H1 (cell line): ENCODE data around the gene EEF1AKMT3. TPM values are rescaled to one million over a fixed set of nuclear protein-coding genes. Genes with fewer than 3 reads are reported as not detected.

Experiments
- CTCF ChIA-PET: fragments of 300-600 bp; sonication (Branson Sonifier 250); formaldehyde crosslinking; loops from one replicate; lab custom pipeline; 2021; ENCODE audit not compliant: partially characterized antibody; lab: Charles Lee
- POLR2A ChIA-PET: fragments of 300-600 bp; sonication (Branson Sonifier 250); formaldehyde crosslinking; loops from one replicate; lab custom pipeline; 2021; ENCODE audit warnings: inconsistent platforms; ENCODE audit not compliant: partially characterized antibody; lab: Charles Lee
- DNase-seq, 2 experiments: peaks; one replicate each; pipeline versions ENCODE4 v3.0.0 to v3.0.0-alpha.2; 2010 to 2022; ENCODE audit warnings: low spot score in 2 of 2, low read depth in 1 of 2, mixed read lengths in 1 of 2
- FAIRE-seq: peaks from 2 replicates; lab custom pipeline; 2011; peaks lifted over from hg19 to GRCh38; lab: Jason Lieb, UNC
- H2AFZ ChIP-seq: 2 replicates; pipeline ENCODE4 v1.8.1; 2012; ENCODE audit warnings: low read length, inconsistent platforms
- H2AK5ac ChIP-seq: 2 replicates; pipeline ENCODE4 v1.6.1; 2013; ENCODE audit warnings: low read depth, low read length
- H2BK120ac ChIP-seq: replicated peaks from 2 replicates; pipeline ENCODE3; 2013; ENCODE audit warnings: low read depth, low read length, inconsistent platforms
- H2BK12ac ChIP-seq: 2 replicates; pipeline ENCODE4 v1.6.1; 2013; ENCODE audit warnings: low read depth, low read length
- H2BK15ac ChIP-seq: 2 replicates; pipeline ENCODE4 v1.6.1; 2013; ENCODE audit warnings: low read length
- H2BK20ac ChIP-seq: 2 replicates; pipeline ENCODE4 v1.6.1; 2013; ENCODE audit warnings: low read length
- H2BK5ac ChIP-seq: 2 replicates; pipeline ENCODE4 v1.6.1; 2013; ENCODE audit warnings: low read depth, low read length
- H3K14ac ChIP-seq: 2 replicates; pipeline ENCODE4 v1.6.1; 2013; ENCODE audit warnings: inconsistent platforms; ENCODE audit not compliant: insufficient read length
- H3K18ac ChIP-seq: 2 replicates; pipeline ENCODE4 v1.6.1; 2013; ENCODE audit warnings: low read length; ENCODE audit errors: extremely low read depth
- H3K23ac ChIP-seq: 2 replicates; pipeline ENCODE4 v1.6.1; 2013; ENCODE audit warnings: inconsistent platforms; ENCODE audit not compliant: insufficient read length
- H3K23me2 ChIP-seq: 2 replicates; pipeline ENCODE4 v1.6.1; 2013; ENCODE audit warnings: low read depth, low read length
- H3K27ac ChIP-seq: 2 replicates; pipeline ENCODE4 v1.6.1; 2011; ENCODE audit warnings: low read depth, low read length, inconsistent platforms
- H3K27me3 ChIP-seq, 4 experiments: replicated peaks in 1 of 4; 1 replicate in 1 of 4; 2 replicates in 3 of 4; pipeline versions ENCODE4 v1.6.1 to v1.8.1; 2011 to 2013; ENCODE audit warnings: low read length in 3 of 4, mild to moderate bottlenecking in 3 of 4, inconsistent platforms in 2 of 4, mixed read lengths in 2 of 4, moderate library complexity in 1 of 4; ENCODE audit not compliant: control insufficient read depth in 3 of 4, insufficient read depth in 3 of 4; ENCODE audit errors: extremely low read depth in 1 of 4
- H3K36me3 ChIP-seq, 4 experiments: 2 replicates each; pipeline versions ENCODE4 v1.6.1 to v1.8.1; 2011 to 2013; ENCODE audit warnings: mild to moderate bottlenecking in 4 of 4, low read length in 3 of 4, moderate library complexity in 2 of 4, control low read depth in 1 of 4, inconsistent platforms in 1 of 4; ENCODE audit not compliant: insufficient read depth in 4 of 4, control insufficient read depth in 2 of 4
- H3K4ac ChIP-seq: replicated peaks from 2 replicates; pipeline ENCODE3; 2013; ENCODE audit warnings: low read length, low read depth, mixed read lengths, inconsistent platforms; ENCODE audit not compliant: insufficient read length
- H3K4me1 ChIP-seq, 4 experiments: replicated peaks in 1 of 4; 1 replicate in 1 of 4; 2 replicates in 3 of 4; pipeline versions ENCODE4 v1.6.1 to v1.8.1; 2011 to 2013; ENCODE audit warnings: low read length in 3 of 4, inconsistent platforms in 2 of 4, mixed read lengths in 1 of 4; ENCODE audit not compliant: insufficient read depth in 4 of 4, control insufficient read depth in 3 of 4
- H3K4me2 ChIP-seq, 2 experiments: 2 replicates each; pipeline versions ENCODE4 v1.6.1 to v1.8.1; 2011 to 2013; ENCODE audit warnings: low read depth in 2 of 2, low read length in 2 of 2, control low read depth in 1 of 2, inconsistent platforms in 1 of 2, mild to moderate bottlenecking in 1 of 2; ENCODE audit not compliant: insufficient read depth in 1 of 2
- H3K4me3 ChIP-seq, 4 experiments: fragments of 200-600, 300-600 bp in 1 of 4; sonication (generic), shearing (Covaris generic), sonication (Bioruptor Twin) in 1 of 4; 2 replicates each; pipeline versions ENCODE4 v1.5.1 to v1.8.1; 2011 to 2016; ENCODE audit warnings: low read length in 4 of 4, low read depth in 3 of 4, control low read depth in 2 of 4, inconsistent platforms in 2 of 4, mild to moderate bottlenecking in 2 of 4, mixed read lengths in 1 of 4, moderate library complexity in 1 of 4; ENCODE audit not compliant: insufficient read depth in 2 of 4; ENCODE audit errors: extremely low read depth in 1 of 4
- H3K56ac ChIP-seq: replicated peaks from 2 replicates; pipeline ENCODE3; 2013; ENCODE audit warnings: low read depth, mild to moderate bottlenecking, mixed read lengths, low read length, inconsistent platforms; ENCODE audit not compliant: insufficient read length
- H3K79me1 ChIP-seq: 2 replicates; pipeline ENCODE4 v1.6.1; 2013; ENCODE audit warnings: low read depth, low read length, control low read depth
- H3K79me2 ChIP-seq, 2 experiments: 2 replicates each; pipeline versions ENCODE4 v1.6.1 to v1.8.1; 2012 to 2013; ENCODE audit warnings: low read length in 2 of 2, mild to moderate bottlenecking in 2 of 2, inconsistent platforms in 1 of 2; ENCODE audit not compliant: insufficient read depth in 2 of 2, control insufficient read depth in 1 of 2
- H3K9ac ChIP-seq, 4 experiments: replicated peaks in 1 of 4; 1 replicate in 1 of 4; 2 replicates in 3 of 4; pipeline versions ENCODE4 v1.6.1 to v1.8.1; 2011 to 2013; ENCODE audit warnings: low read depth in 3 of 4, low read length in 3 of 4, control low read depth in 2 of 4, mild to moderate bottlenecking in 2 of 4, moderate library complexity in 2 of 4, inconsistent platforms in 1 of 4; ENCODE audit errors: extremely low read depth in 1 of 4
- H3K9me3 ChIP-seq, 2 experiments: 2 replicates each; pipeline versions ENCODE4 v1.6.1 to v1.8.1; 2012 to 2013; ENCODE audit warnings: mild to moderate bottlenecking in 2 of 2, moderate library complexity in 2 of 2, control low read depth in 1 of 2, inconsistent platforms in 1 of 2, low read depth in 1 of 2, low read length in 1 of 2, mixed read lengths in 1 of 2; ENCODE audit not compliant: insufficient read depth in 2 of 2
- H4K20me1 ChIP-seq, 2 experiments: replicated peaks in 1 of 2; 2 replicates each; pipeline versions ENCODE3 to v1.8.1; 2011 to 2013; ENCODE audit warnings: inconsistent platforms in 2 of 2, low read length in 2 of 2, mild to moderate bottlenecking in 1 of 2; ENCODE audit not compliant: insufficient read depth in 2 of 2, control insufficient read depth in 1 of 2
- H4K5ac ChIP-seq: 2 replicates; pipeline ENCODE4 v1.6.1; 2013; ENCODE audit warnings: low read length, low read depth, mixed read lengths, inconsistent platforms; ENCODE audit not compliant: insufficient read length
- H4K8ac ChIP-seq: 2 replicates; pipeline ENCODE4 v1.8.0; 2013; ENCODE audit warnings: mild to moderate bottlenecking, moderate library complexity, low read length, inconsistent platforms; ENCODE audit not compliant: insufficient read depth; ENCODE audit errors: extremely low read depth
- H4K91ac ChIP-seq: replicated peaks from 2 replicates; pipeline ENCODE3; 2013; ENCODE audit warnings: low read length, mixed read lengths, inconsistent platforms; ENCODE audit not compliant: insufficient read length
- FOSL1 ChIP-seq: IDR thresholded peaks from 2 replicates; pipeline ENCODE4 v1.6.1; 2011; ENCODE audit warnings: mild to moderate bottlenecking, low read depth, low read length, moderate library complexity; ENCODE audit not compliant: insufficient read depth
- KDM1A ChIP-seq: fragments of 200-600, 300-600 bp; sonication (generic); IDR thresholded peaks from 2 replicates; pipeline ENCODE4 v1.7.1; 2016; ENCODE audit warnings: mild to moderate bottlenecking, low read length, borderline replicate concordance
- RNF2 ChIP-seq: fragments of 200-900, 300-1000 bp; sonication (generic); IDR thresholded peaks from 2 replicates; pipeline ENCODE4 v1.7.1; 2016; ENCODE audit warnings: borderline replicate concordance, low read depth, mild to moderate bottlenecking, antibody characterized with exemption, low read length; ENCODE audit not compliant: poor library complexity, severe bottlenecking; ENCODE audit errors: missing control alignments
- SIN3A ChIP-seq, 2 experiments: IDR thresholded peaks in 1 of 2; conservative IDR thresholded peaks in 1 of 2; 2 replicates each; pipeline ENCODE4 v1.6.1; 2011 to 2012; ENCODE audit warnings: low read length in 2 of 2, improper control_type of control experiment in 1 of 2, low read depth in 1 of 2, mild to moderate bottlenecking in 1 of 2
- TAF1 ChIP-seq: IDR thresholded peaks from 2 replicates; pipeline ENCODE4 v1.6.1; 2011; ENCODE audit warnings: mild to moderate bottlenecking, low read depth, low read length
- WGBS, 2 experiments: shearing (Covaris generic) in 1 of 2; methylation state at CpG; one replicate each; pipeline versions ENCODE4 v1.1.6 to v1.1.7; 2013 to 2015; ENCODE audit warnings: low lambda C conversion rate in 2 of 2, mixed read lengths in 2 of 2, inconsistent platforms in 1 of 2, low coverage in 1 of 2, missing lambda C conversion rate in 1 of 2; ENCODE audit not compliant: insufficient replicate concordance in 2 of 2, insufficient coverage in 1 of 2, insufficient read length in 1 of 2; ENCODE audit errors: extremely low coverage in 1 of 2, missing lambda C conversion rate in 1 of 2; 5-methylcytosine and 5-hydroxymethylcytosine counted together
- polyA plus RNA-seq, 7 experiments: library from polyadenylated mRNA; depleted of rRNA in 3 of 7; stranded (reverse) in 5 of 7; unstranded in 2 of 7; fragments of >200 nt in 5 of 7; fragments of 200-250 nt in 2 of 7; gene quantifications; 1 replicate in 5 of 7; 2 replicates in 1 of 7; 4 replicates in 1 of 7; pipeline versions ENCODE4 v1.2.1 to v1.2.3, GENCODE V29; 2011 to 2013; ENCODE audit warnings: missing spikeins in 2 of 7, mixed read lengths in 2 of 7
- total RNA-seq: library from RNA; stranded (reverse); fragmentation: NEBNext Ultra II Directional; extraction: Animal tissue kit (Norgen Biotek cat#: 25700); gene quantifications from 2 replicates; pipeline ENCODE4 v1.2.1, GENCODE V29; 2021

EEF1AKMT3 gene
- total and polyA plus RNA-seq, 2 of the 8 experiments (the other 6 are each of a cell fraction or from before 2014, with no cell fraction given), result 3.1 to 4.4 TPM

DNA sequence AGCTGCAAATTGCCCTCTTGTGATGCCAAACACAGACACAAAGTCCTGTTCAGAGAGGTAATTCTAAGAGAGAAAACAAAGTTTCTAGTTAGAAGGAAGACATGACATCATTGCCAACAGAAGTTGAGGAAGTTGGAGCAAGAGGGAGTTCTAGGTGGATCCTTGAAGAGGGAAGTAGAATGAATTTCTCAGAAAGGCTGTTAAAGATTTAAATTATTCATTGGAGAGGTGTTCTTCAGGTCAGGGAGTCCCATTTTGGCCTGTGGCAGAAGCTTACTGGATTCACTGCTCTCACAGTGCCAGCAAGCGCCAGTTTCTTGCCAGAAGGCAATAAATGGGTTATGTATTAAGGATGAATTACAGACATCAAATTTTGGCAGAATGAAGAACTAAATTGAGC, 25.5 kb downstream of the EEF1AKMT3 start:
- H4K8ac ChIP-seq, result no peak overlapping the region
- no peaks in the 10 kb centered on the region; the same call in 1 of the 2 replicates for H3K79me1 ChIP-seq
- no peaks in the 10 kb centered on the region for H3K23me2 ChIP-seq
- no peaks in the 10 kb centered on the region for H3K79me2 ChIP-seq
- H3K4me3 ChIP-seq, result no peak overlapping the region
- FAIRE-seq (no peak), DNase-seq (no peak)
- no peak overlapping the region for H3K56ac ChIP-seq
- H3K27me3 ChIP-seq, result no peaks in the 10 kb centered on the region
- POLR2A ChIA-PET, result interaction anchor here (8.0 kb wide), 1 partner anchor 20 kb away, joined by 71 read pairs; the partner anchor contains the start of gene AVIL
- H3K18ac ChIP-seq, result no peak overlapping the region
- H3K36me3 ChIP-seq, result peaks cover 2 to 26% (median 16%) of the 10 kb centered on the region in 4 experiments; a peak in 7 of 8 replicates
- no peak overlapping the region for H3K4me2 ChIP-seq
- 100% methylated on average over 1 of the region's 1 CpG; no CpG with 5 or more reads in 1 of the 2 experiments for WGBS, 2 experiments
- no peak overlapping the region for H3K27ac ChIP-seq
- H2AFZ ChIP-seq, result no peak overlapping the region
- no peak overlapping the region for H3K9ac ChIP-seq
- H3K4me1 ChIP-seq, result no peaks in the 10 kb centered on the region
- no peaks in the 10 kb centered on the region for H4K20me1 ChIP-seq
- no peak overlapping the region for H2BK15ac ChIP-seq
- no peaks in the 10 kb centered on the region for H3K9me3 ChIP-seq
- H2AK5ac ChIP-seq, result no peak overlapping the region
- no peak overlapping the region for H2BK120ac ChIP-seq
- no peak overlapping the region for H4K91ac ChIP-seq
- H2BK20ac ChIP-seq, result no peak overlapping the region
- no peak overlapping the region for H3K23ac ChIP-seq
- no peak overlapping the region for H2BK5ac ChIP-seq
- no peak overlapping the region for H3K4ac ChIP-seq
- no peak overlapping the region for H4K5ac ChIP-seq
- TF ChIP-seq TAF1, result no peak
- TF ChIP-seq SIN3A (conservative IDR thresholded peaks at IDR 0.05 in 1 of 2, IDR thresholded peaks at IDR 0.05 in 1 of 2; ENCODE audit: low read depth in 1 of 2, low read length in 2 of 2), result no peak
- no peak for TF ChIP-seq FOSL1
- TF ChIP-seq RNF2, result no peak
- TF ChIP-seq KDM1A, result no peak
- TF ChIP-seq, all 59 proteins: peak for 0
- Histone ChIP-seq H3K14ac (no peak overlapping the region), H2BK12ac (no peak overlapping the region)
- CTCF ChIA-PET, result interaction anchor here (0.7 to 6.9 kb wide), 3 partner anchors 9 to 115 kb away, joined by 3 to 146 read pairs (median 3); partner anchors contain the start of gene AVIL
